Heart right ventricle (tissue), 16 donors: ENCODE measurements around the gene WAS. TPM values are rescaled to one million over a fixed set of nuclear protein-coding genes. Genes with fewer than 3 reads are reported as not detected.
"Not testable (repeated sequence)": the region's sequence is repeated elsewhere in the genome, so short reads cannot be mapped to it uniquely, and the experiment has no call there.

Experiments used
- ATAC-seq, 8 donors: fragments of 200-7000 bp; cut with Tn5 transposase; one replicate each; pipeline ENCODE4 v1.9.1; 2020; ENCODE audit warnings: mild to moderate bottlenecking in 8 of 8, moderate library complexity in 8 of 8, moderate number of reproducible peaks in 1 of 8
- DNase-seq, 2 donors: peaks; one replicate each; pipeline ENCODE4 v3.0.0-alpha.2; 2020
- H3K27ac ChIP-seq, 10 donors: fragments of 200-600 bp; sonication (generic) in 2 of 10; one replicate each; pipeline versions ENCODE4 v1.5.0 to v1.8.0; 2020 to 2022; ENCODE audit warnings: mild to moderate bottlenecking in 3 of 10
- H3K27me3 ChIP-seq, 7 donors: fragments of 200-600 bp; one replicate each; pipeline ENCODE4 v1.8.0; 2021 to 2022; ENCODE audit warnings: mild to moderate bottlenecking in 2 of 7
- H3K36me3 ChIP-seq, 9 donors: fragments of 200-600 bp; sonication (generic) in 1 of 9; one replicate each; pipeline versions ENCODE4 v1.5.0 to v1.8.0; 2020 to 2022; ENCODE audit warnings: mild to moderate bottlenecking in 2 of 9
- H3K4me1 ChIP-seq, 9 donors: fragments of 200-600 bp; sonication (generic) in 1 of 9; one replicate each; pipeline versions ENCODE4 v1.5.0 to v1.8.0; 2020 to 2022; ENCODE audit warnings: mild to moderate bottlenecking in 4 of 9
- H3K4me3 ChIP-seq, 10 donors: fragments of 200-600 bp; sonication (generic) in 2 of 10; one replicate each; pipeline versions ENCODE4 v1.5.0 to v1.8.0; 2020 to 2022; ENCODE audit warnings: mild to moderate bottlenecking in 7 of 10, moderate library complexity in 2 of 10
- H3K9me3 ChIP-seq, 11 donors: fragments of 200-600 bp in 10 of 11; sonication (generic) in 2 of 11; one replicate each; pipeline versions ENCODE4 v1.5.0 to v1.8.0; 2013 to 2022; ENCODE audit warnings: mild to moderate bottlenecking in 2 of 11, control low read depth in 1 of 11, moderate library complexity in 1 of 11
- CTCF ChIP-seq, 9 donors: fragments of 200-600 bp; sonication (generic) in 2 of 9; IDR thresholded peaks; one replicate each; pipeline versions ENCODE4 v1.5.0 to v1.8.0; 2021 to 2022; ENCODE audit warnings: antibody characterized with exemption in 9 of 9, mild to moderate bottlenecking in 5 of 9, moderate library complexity in 1 of 9
- WGBS, 2 donors: extraction: QIAGEN DNeasy Blood & Tissue Kit; methylation state at CpG; one replicate each; pipeline ENCODE4 v1.1.7; 2013; ENCODE audit warnings: inconsistent platforms in 1 of 2; 5-methylcytosine and 5-hydroxymethylcytosine counted together
- intact Hi-C, 10 donors: fragments of 100-400 bp; cut with DNase I; formaldehyde crosslinking; loops; one replicate each; pipeline versions ENCODE4 v1.11.1 to v1.14.2; 2022
- polyA plus RNA-seq, 2 donors: library from polyadenylated mRNA; stranded (reverse); fragments of 200-250 nt; gene quantifications; one replicate each; pipeline ENCODE4 v1.2.3, GENCODE V29; 2013
- total RNA-seq, 10 donors: library from RNA; stranded (reverse); fragmentation: NEBNext Ultra II Directional in 3 of 10; extraction: Animal tissue kit (Norgen Biotek cat#: 25700) in 3 of 10; gene quantifications; one replicate each; pipeline versions ENCODE4 v1.2.1 to v1.2.4, GENCODE V29; 2021 to 2023
- donor health status: Arrhythmogenic right ventricular cardiomyopathy.
- donor health status: ischemic (EF 13 %, LVEDD 7.1; RV severe dilation, severe dysfunction).
- donor health status: healthy with polysubstance abuse.
- donor health status: DM: no; HTN: yes; CAD: no.
- donor health status: DM: no; HTN: no; CAD: no.
- donor health status: ischemic (EF 25% LVEDD 6.9; RV normal size, moderate dysfunction).
- donor health status: ischemic (EF 25% LVEDD 5.7; RV mildly dilated, moderate dysfunction).
- donor health status: healthy.
- donor health status: DM: yes; HTN: yes; CAD: no.
- donor health status: Ischemic cardiomyopathy.
- donor health status: ischemic (EF 35%, LVEDD 5.7; RV mildly dilated, moderate dysfunction).
- donor health status: nonischemic (EF 11% LVEDD 7.7; RV severe dilation, severe dysfunction).
- donor health status: DM: yes; HTN: yes; CAD: no.
- donor health status: PGD.
- donor health status: ischemic (EF 29% LVEDD 5.4; RV normal size, mild dysfunction).
- donor health status: nonischemic (EF 23%, LVEDD 6.1; RV moderate dilation, normal function).

WAS gene
- total and polyA plus RNA-seq, 12 donors, result 0.86 to 14.3 (median 1.8) TPM

GRCh38 chrX:48664156-48664555 is 19.4 kb upstream of the WAS start:
- intact Hi-C loops, result no loop called here
- no peak for ATAC-seq

GRCh38 chrX:48665991-48666390 is 17.6 kb upstream of the WAS start:
- Histone ChIP-seq H3K27ac (no peak overlapping the region), H3K4me3 (no peak overlapping the region), H3K4me1 (no peaks in the 10 kb centered on the region), H3K36me3 (no peaks in the 10 kb centered on the region), H3K27me3 (peaks cover 0 to 10% (median 0%) of the 10 kb centered on the region in 7 donors), H3K9me3 (no peaks in the 10 kb centered on the region)
- WGBS, 2 donors, result 68 to 78% methylated on average over 2 of the region's 2 CpGs
- TF ChIP-seq CTCF (IDR thresholded peaks at IDR 0.05), result no peak
- intact Hi-C loops, result no loop called here
- DNase-seq, result no peak
- ATAC-seq, result no peak

More at GRCh38 chrX:48664156-48664555, 19.4 kb upstream of the WAS start:
- no peak overlapping the region for H3K4me3 ChIP-seq
- H3K4me1 ChIP-seq, result no peaks in the 10 kb centered on the region
- no peak overlapping the region for H3K27ac ChIP-seq
- peaks cover 0 to 10% (median 0%) of the 10 kb centered on the region in 7 donors for H3K27me3 ChIP-seq
- DNase-seq, result no peak
- H3K36me3 ChIP-seq, result no peaks in the 10 kb centered on the region
- H3K9me3 ChIP-seq, result no peaks in the 10 kb centered on the region
- 94 to 96% methylated on average over 1 of the region's 1 CpG for WGBS, 2 donors
- TF ChIP-seq CTCF (IDR thresholded peaks at IDR 0.05), result no peak

GRCh38 chrX:48666649-48667048 is 16.9 kb upstream of the WAS start:
- Histone ChIP-seq H3K36me3 (no peaks in the 10 kb centered on the region), H3K27ac (no peak overlapping the region), H3K4me3 (no peak overlapping the region), H3K4me1 (no peaks in the 10 kb centered on the region), H3K9me3 (no peaks in the 10 kb centered on the region), H3K27me3 (peaks cover 0 to 10% (median 0%) of the 10 kb centered on the region in 7 donors)
- intact Hi-C loops, result no loop called here
- 78 to 82% methylated on average over 4 of the region's 4 CpGs for WGBS, 2 donors
- TF ChIP-seq CTCF (IDR thresholded peaks at IDR 0.05), result no peak
- no peak for DNase-seq
- no peak for ATAC-seq

- intact Hi-C loops, result no loop called here
- ATAC-seq (no peak), DNase-seq (no peak)
- no peaks in the 10 kb centered on the region for H3K36me3 ChIP-seq
- WGBS, 2 donors, result 72 to 86% methylated on average over 4 of the region's 4 CpGs
- H3K27me3 ChIP-seq, result peaks cover 0 to 10% (median 0%) of the 10 kb centered on the region in 7 donors
- no peak overlapping the region for H3K4me3 ChIP-seq
- H3K27ac ChIP-seq, result peak overlapping the region in 1 of 10 donors; percentile 53
- H3K9me3 ChIP-seq, result no peaks in the 10 kb centered on the region
- no peaks in the 10 kb centered on the region for H3K4me1 ChIP-seq
- TF ChIP-seq CTCF (IDR thresholded peaks at IDR 0.05), result no peak
These were observed 16.1 kb upstream of the WAS start for GRCh38 chrX:48667509-48667908.

GRCh38 chrX:48668187-48668586 is 15.4 kb upstream of the WAS start:
- ATAC-seq, DNase-seq, H3K4me1 ChIP-seq, intact Hi-C loops, H3K36me3 ChIP-seq, H3K9me3 ChIP-seq, H3K4me3 ChIP-seq: not testable (repeated sequence)
- Histone ChIP-seq H3K27ac (peak overlapping the region in 1 of 10 donors; percentile 47), H3K27me3 (peaks cover 0 to 10% (median 0%) of the 10 kb centered on the region in 7 donors)
- WGBS, 2 donors, result 85 to 90% methylated on average over 11 of the region's 11 CpGs
